RWPE2 (cell line): ENCODE data around the gene C6orf58.
A peak's percentile ranks its signal among the peaks of the same experiment; 100 is the strongest.

Experiments used
- ATAC-seq: fragments of 200-7000 bp; cut with Tn5 transposase; 3 replicates; pipeline ENCODE4 v1.9.1; 2021; ENCODE audit warnings: low read depth
- DNase-seq: peaks from one replicate; pipeline ENCODE4 v3.0.0-alpha.2; 2020; ENCODE audit warnings: low spot score
- H3K27ac ChIP-seq: fragments of 450-650 bp; 2 replicates; pipeline ENCODE4 v1.5.1; 2017; ENCODE audit warnings: mild to moderate bottlenecking; ENCODE audit not compliant: poor library complexity, severe bottlenecking
- H3K27me3 ChIP-seq: fragments of 250-450 bp; sonication (Bioruptor Pico); 2 replicates; pipeline ENCODE4 v1.5.1; 2021; ENCODE audit warnings: mild to moderate bottlenecking, moderate library complexity; ENCODE audit not compliant: insufficient read depth, poor library complexity, severe bottlenecking
- H3K36me3 ChIP-seq: fragments of 250-450 bp; sonication (Bioruptor Pico); 2 replicates; pipeline ENCODE4 v1.5.1; 2020; ENCODE audit warnings: low read depth, mild to moderate bottlenecking, moderate library complexity
- H3K4me1 ChIP-seq: fragments of 250-450 bp; sonication (Bioruptor Pico); 2 replicates; pipeline ENCODE4 v1.5.1; 2021; ENCODE audit warnings: mild to moderate bottlenecking, moderate library complexity; ENCODE audit not compliant: insufficient read depth, poor library complexity, severe bottlenecking
- H3K4me3 ChIP-seq: fragments of 250-450 bp; sonication (Bioruptor Pico); 2 replicates; pipeline ENCODE4 v1.5.1; 2021; ENCODE audit warnings: mild to moderate bottlenecking, moderate library complexity; ENCODE audit not compliant: severe bottlenecking
- H3K9me3 ChIP-seq: fragments of 250-450 bp; sonication (Bioruptor Pico); 2 replicates; pipeline ENCODE4 v1.5.1; 2021; ENCODE audit warnings: mild to moderate bottlenecking, moderate library complexity; ENCODE audit not compliant: severe bottlenecking
- TF ChIP-seq, protein P1 (sequence below): fragments of 450-650 bp; IDR thresholded peaks from one replicate; pipeline ENCODE4 v1.5.1; 2017; ENCODE audit warnings: mild to moderate bottlenecking, moderate library complexity; ENCODE audit not compliant: poor library complexity, severe bottlenecking

C6orf58 gene

DNA sequence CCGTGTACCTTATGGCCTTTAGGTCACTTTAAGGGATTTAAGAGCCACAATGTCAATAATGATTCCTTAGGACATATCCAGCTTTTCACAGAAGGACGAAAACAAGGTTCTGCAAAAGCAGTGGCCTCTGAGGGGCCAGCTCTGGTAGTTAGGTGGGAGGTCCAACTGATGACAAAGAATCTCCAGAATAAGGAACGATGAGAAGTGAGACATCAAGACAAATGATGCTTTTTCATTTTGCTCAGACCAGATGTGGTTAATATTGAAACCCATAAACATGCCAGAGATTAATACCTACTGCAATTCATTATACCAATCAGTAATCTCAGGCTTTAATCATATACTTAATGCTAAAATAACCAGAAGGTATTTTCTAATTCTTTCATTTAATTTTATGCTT is 1.9 kb downstream of the C6orf58 start:
- DNase-seq (no peak), ATAC-seq (no peak)
- H3K4me1 ChIP-seq = peaks cover 10% of the 10 kb centered on the region
- H3K36me3 ChIP-seq = no peaks in the 10 kb centered on the region
- H3K9me3 ChIP-seq = peaks cover 5% of the 10 kb centered on the region
- TF ChIP-seq, protein P1, sequence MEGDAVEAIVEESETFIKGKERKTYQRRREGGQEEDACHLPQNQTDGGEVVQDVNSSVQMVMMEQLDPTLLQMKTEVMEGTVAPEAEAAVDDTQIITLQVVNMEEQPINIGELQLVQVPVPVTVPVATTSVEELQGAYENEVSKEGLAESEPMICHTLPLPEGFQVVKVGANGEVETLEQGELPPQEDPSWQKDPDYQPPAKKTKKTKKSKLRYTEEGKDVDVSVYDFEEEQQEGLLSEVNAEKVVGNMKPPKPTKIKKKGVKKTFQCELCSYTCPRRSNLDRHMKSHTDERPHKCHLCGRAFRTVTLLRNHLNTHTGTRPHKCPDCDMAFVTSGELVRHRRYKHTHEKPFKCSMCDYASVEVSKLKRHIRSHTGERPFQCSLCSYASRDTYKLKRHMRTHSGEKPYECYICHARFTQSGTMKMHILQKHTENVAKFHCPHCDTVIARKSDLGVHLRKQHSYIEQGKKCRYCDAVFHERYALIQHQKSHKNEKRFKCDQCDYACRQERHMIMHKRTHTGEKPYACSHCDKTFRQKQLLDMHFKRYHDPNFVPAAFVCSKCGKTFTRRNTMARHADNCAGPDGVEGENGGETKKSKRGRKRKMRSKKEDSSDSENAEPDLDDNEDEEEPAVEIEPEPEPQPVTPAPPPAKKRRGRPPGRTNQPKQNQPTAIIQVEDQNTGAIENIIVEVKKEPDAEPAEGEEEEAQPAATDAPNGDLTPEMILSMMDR = no peak
- H3K27me3 ChIP-seq = no peaks in the 10 kb centered on the region
- no peak overlapping the region for H3K27ac ChIP-seq
- no peak overlapping the region for H3K4me3 ChIP-seq

DNA sequence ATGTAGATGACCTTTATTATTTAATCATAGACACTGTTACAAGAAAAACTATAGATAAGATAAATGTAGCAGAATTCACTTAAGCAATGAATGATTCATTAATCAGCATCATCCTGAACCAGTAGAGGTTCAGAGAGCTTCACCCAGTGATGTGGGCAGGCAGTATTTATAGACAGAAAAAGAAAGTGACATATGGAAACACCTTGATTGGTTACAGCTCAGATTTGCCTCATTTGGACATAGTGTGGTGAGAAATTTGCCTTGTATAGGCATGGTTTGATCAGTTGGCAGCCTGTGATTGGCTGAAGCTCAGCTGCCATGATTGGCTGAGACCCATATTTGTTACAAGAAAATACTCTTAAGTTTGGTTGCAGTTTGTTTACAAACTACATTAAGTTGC is 4.6 kb downstream of the C6orf58 start:
- ATAC-seq (no peak), DNase-seq (no peak)
- Histone ChIP-seq H3K27ac (no peak overlapping the region), H3K4me3 (no peak overlapping the region), H3K27me3 (no peaks in the 10 kb centered on the region), H3K9me3 (peaks cover 5% of the 10 kb centered on the region), H3K36me3 (no peaks in the 10 kb centered on the region), H3K4me1 (peaks cover 10% of the 10 kb centered on the region)
- TF ChIP-seq, protein P1 = no peak

DNA sequence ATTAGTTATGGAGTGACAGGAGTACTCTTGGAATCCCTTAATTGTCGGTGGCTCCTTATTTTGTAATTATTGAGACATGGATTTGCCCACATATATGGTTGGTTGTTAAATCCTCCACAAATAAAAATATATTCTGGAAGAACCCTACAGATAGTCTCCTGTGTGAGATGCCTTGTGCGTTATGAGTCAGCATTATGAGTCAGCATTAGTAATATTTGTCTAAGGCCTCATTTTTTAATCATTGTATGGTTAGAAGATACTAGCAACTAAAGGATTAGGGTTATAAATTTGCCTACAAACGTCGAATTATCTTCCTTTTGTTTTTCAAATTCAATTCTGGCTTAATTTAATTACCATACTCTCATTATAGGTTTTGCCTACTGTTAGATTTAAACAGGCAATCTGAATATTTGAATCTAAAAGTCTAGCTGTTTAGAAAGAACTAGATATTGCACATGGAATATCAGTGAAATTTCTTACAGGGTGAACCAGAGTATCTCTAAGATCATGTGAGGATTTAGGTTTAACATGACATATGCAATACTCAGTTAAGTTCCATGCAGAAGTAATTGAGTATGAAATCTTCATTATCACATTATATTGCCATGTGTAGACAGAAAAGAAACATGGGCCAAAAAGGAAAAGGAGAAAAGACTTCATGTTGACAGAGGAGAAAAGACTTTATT is 5.9 kb downstream of the C6orf58 start:
- ATAC-seq = peak; percentile 98
- TF ChIP-seq, protein P1 = no peak

DNA sequence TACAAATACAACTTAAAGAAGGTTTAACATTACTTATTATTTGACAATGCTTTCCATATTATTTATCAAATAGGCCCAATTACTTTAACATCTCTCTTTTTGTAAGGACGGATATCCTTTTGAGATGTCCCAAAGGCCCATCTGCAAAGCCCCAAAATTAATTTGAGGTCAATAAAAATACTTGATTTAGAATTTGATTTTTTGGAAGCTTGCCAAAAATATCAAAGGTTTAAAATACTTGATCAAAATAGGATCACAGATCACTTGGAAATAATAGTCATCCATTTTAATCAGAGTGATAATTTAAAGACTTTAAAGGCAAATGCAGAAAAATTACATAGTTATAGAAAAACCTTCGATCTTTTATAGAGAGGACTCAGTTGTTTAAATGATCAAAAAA is 8.1 kb downstream of the C6orf58 start:
- Histone ChIP-seq H3K27ac (no peak overlapping the region), H3K36me3 (no peaks in the 10 kb centered on the region), H3K9me3 (peaks cover 5% of the 10 kb centered on the region), H3K27me3 (no peaks in the 10 kb centered on the region), H3K4me3 (no peak overlapping the region), H3K4me1 (peaks cover 10% of the 10 kb centered on the region)
- no peak for DNase-seq
- TF ChIP-seq, protein P1 = no peak
- ATAC-seq = no peak

More for the DNA sequence above, 5.9 kb downstream of the C6orf58 start:
- Histone ChIP-seq H3K4me1 (peaks cover 10% of the 10 kb centered on the region), H3K36me3 (no peaks in the 10 kb centered on the region), H3K4me3 (no peak overlapping the region), H3K27me3 (no peaks in the 10 kb centered on the region), H3K27ac (peak overlapping the region; percentile 33), H3K9me3 (peaks cover 5% of the 10 kb centered on the region)
- no peak for DNase-seq

DNA sequence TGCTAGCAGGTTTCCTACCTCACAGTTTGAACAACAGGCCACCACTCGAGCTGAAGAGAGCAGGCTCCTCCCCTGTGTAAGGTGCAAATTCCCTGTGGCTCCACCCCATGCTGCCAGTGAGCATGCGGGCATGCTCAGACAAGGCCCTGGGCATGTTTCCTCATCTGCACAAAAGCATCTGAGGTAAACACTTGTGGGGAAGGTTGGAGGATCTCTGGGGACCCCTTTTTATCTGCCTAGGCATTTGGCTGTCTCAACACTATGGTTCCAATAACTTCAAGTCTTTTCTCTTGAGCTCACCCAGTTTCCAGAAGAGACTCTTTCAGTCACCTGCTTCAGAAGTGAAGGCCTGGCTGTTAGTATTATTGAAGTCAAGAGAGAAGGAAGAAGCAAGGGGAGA is 9.4 kb downstream of the C6orf58 start:
- ATAC-seq = 0 out of 3 replicates have a peak, but pooled peaks have one; percentile 22

More for the DNA sequence above, 9.4 kb downstream of the C6orf58 start:
- Histone ChIP-seq H3K36me3 (no peaks in the 10 kb centered on the region), H3K4me1 (peaks cover 14% of the 10 kb centered on the region), H3K9me3 (peaks cover 5% of the 10 kb centered on the region), H3K4me3 (no peak overlapping the region), H3K27ac (no peak overlapping the region), H3K27me3 (no peaks in the 10 kb centered on the region)
- TF ChIP-seq, protein P1 = no peak
- no peak for DNase-seq
